ENCODE data around the gene DYSF. TPM values are rescaled to one million over a fixed set of nuclear protein-coding genes. Genes with fewer than 3 reads are reported as not detected.
A peak's percentile ranks its signal among the peaks of the same experiment; 100 is the strongest.

Gene DYSF
- total RNA-seq, 2 donors from 2014 or later = 1.4 to 3.1 TPM

GRCh38 chr2:71513096-71513495 lies 59.7 kb downstream of the DYSF start:
- no peaks in the 10 kb centered on the region for H3K4me1 Mint-ChIP-seq
- TF ChIP-seq, protein P1, sequence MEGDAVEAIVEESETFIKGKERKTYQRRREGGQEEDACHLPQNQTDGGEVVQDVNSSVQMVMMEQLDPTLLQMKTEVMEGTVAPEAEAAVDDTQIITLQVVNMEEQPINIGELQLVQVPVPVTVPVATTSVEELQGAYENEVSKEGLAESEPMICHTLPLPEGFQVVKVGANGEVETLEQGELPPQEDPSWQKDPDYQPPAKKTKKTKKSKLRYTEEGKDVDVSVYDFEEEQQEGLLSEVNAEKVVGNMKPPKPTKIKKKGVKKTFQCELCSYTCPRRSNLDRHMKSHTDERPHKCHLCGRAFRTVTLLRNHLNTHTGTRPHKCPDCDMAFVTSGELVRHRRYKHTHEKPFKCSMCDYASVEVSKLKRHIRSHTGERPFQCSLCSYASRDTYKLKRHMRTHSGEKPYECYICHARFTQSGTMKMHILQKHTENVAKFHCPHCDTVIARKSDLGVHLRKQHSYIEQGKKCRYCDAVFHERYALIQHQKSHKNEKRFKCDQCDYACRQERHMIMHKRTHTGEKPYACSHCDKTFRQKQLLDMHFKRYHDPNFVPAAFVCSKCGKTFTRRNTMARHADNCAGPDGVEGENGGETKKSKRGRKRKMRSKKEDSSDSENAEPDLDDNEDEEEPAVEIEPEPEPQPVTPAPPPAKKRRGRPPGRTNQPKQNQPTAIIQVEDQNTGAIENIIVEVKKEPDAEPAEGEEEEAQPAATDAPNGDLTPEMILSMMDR (conservative IDR thresholded peaks at IDR 0.05) = no peak
- DNase-seq = no peak
- no peaks in the 10 kb centered on the region for H3K27me3 Mint-ChIP-seq (ENCODE audit: insufficient read depth)
- Histone ChIP-seq H3K27me3 (ENCODE audit: control insufficient read depth, insufficient read depth, low read length, poor library complexity, severe bottlenecking) (no peaks in the 10 kb centered on the region), H3K27ac (ENCODE audit: low read depth, low read length) (no peak overlapping the region), H3K9me3 (ENCODE audit: control insufficient read depth, low read length) (no peaks in the 10 kb centered on the region), H3K36me3 (ENCODE audit: control insufficient read depth, insufficient read depth, low read length) (no peaks in the 10 kb centered on the region), H3K4me1 (ENCODE audit: control insufficient read depth, insufficient read depth, low read length) (no peaks in the 10 kb centered on the region), H3K9ac (ENCODE audit: extremely low read depth, low read length, poor library complexity, severe bottlenecking) (no peak overlapping the region), H3K4me3 (ENCODE audit: low read length) (no peak overlapping the region)
- 87 to 98% methylated on average over 5 to 11 of the region's 11 CpGs for WGBS, 2 experiments (ENCODE audit: insufficient coverage in 1 of 2, insufficient read length in 1 of 2)
- H3K9me3 Mint-ChIP-seq = no peaks in the 10 kb centered on the region
- H3K36me3 Mint-ChIP-seq (ENCODE audit: low read depth) = no peaks in the 10 kb centered on the region
- H3K27ac Mint-ChIP-seq = no peak overlapping the region
- H3K4me3 Mint-ChIP-seq = no peak overlapping the region

GRCh38 chr2:71513721-71514120 lies 60.4 kb downstream of the DYSF start:
- H3K36me3 ChIP-seq (ENCODE audit: control insufficient read depth, insufficient read depth, low read length) = no peaks in the 10 kb centered on the region
- H3K4me1 ChIP-seq (ENCODE audit: control insufficient read depth, insufficient read depth, low read length) = no peaks in the 10 kb centered on the region
- no peaks in the 10 kb centered on the region for H3K9me3 ChIP-seq (ENCODE audit: control insufficient read depth, low read length)
- Mint-ChIP-seq H3K27ac (no peak overlapping the region), H3K9me3 (no peaks in the 10 kb centered on the region), H3K4me3 (no peak overlapping the region), H3K27me3 (ENCODE audit: insufficient read depth) (no peaks in the 10 kb centered on the region), H3K36me3 (ENCODE audit: low read depth) (no peaks in the 10 kb centered on the region), H3K4me1 (no peaks in the 10 kb centered on the region)
- H3K9ac ChIP-seq (ENCODE audit: extremely low read depth, low read length, poor library complexity, severe bottlenecking) = no peak overlapping the region
- H3K27me3 ChIP-seq (ENCODE audit: control insufficient read depth, insufficient read depth, low read length, poor library complexity, severe bottlenecking) = no peaks in the 10 kb centered on the region
- no peak overlapping the region for H3K27ac ChIP-seq (ENCODE audit: low read depth, low read length)
- TF ChIP-seq, protein P1 (conservative IDR thresholded peaks at IDR 0.05) = no peak
- no peak for DNase-seq
- no peak overlapping the region for H3K4me3 ChIP-seq (ENCODE audit: low read length)
- 92 to 94% methylated on average over 3 to 11 of the region's 11 CpGs for WGBS, 2 experiments (ENCODE audit: insufficient coverage in 1 of 2, insufficient read length in 1 of 2)

DNA sequence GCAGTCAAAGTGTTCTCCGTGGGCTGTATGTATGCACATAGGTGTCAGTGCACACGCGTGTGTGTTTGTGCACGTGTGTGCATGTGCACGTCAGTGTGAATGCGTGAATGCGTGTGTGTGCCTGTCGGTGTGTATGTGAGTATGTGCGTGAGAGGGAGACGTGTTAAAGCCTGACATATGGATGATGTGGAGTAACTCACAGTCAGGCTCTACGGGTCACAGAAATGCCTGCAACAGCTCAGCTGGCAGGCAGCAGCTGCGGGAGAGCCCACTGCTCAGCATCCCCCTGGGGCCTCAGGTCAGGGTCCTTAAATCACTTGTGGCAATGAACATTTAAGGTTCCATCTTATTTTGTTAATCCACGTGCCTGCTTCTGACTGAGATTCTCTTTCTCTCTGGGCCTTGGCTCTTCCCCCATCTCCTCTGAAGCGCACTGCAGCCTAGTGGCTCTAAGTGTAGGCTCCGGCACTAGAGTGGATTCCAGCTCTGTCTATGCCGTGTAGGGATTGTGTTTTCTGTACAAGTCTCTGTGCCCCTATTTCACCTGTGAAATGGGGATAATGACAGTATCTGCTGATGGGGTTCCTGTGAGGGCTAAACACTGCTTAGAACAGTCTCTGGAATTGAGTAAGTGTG lies 63.0 kb downstream of the DYSF start:
- Histone ChIP-seq H3K4me3 (ENCODE audit: low read length) (no peak overlapping the region), H3K9ac (ENCODE audit: extremely low read depth, low read length, poor library complexity, severe bottlenecking) (no peak overlapping the region), H3K27ac (ENCODE audit: low read depth, low read length) (no peak overlapping the region), H3K36me3 (ENCODE audit: control insufficient read depth, insufficient read depth, low read length) (no peaks in the 10 kb centered on the region), H3K9me3 (ENCODE audit: control insufficient read depth, low read length) (no peaks in the 10 kb centered on the region), H3K4me1 (ENCODE audit: control insufficient read depth, insufficient read depth, low read length) (no peaks in the 10 kb centered on the region), H3K27me3 (ENCODE audit: control insufficient read depth, insufficient read depth, low read length, poor library complexity, severe bottlenecking) (no peaks in the 10 kb centered on the region)
- peak; percentile 38 for DNase-seq
- Mint-ChIP-seq H3K27ac (no peak overlapping the region), H3K27me3 (ENCODE audit: insufficient read depth) (no peaks in the 10 kb centered on the region), H3K36me3 (ENCODE audit: low read depth) (no peaks in the 10 kb centered on the region), H3K9me3 (no peaks in the 10 kb centered on the region), H3K4me3 (no peak overlapping the region), H3K4me1 (no peaks in the 10 kb centered on the region)
- TF ChIP-seq, protein P1 (conservative IDR thresholded peaks at IDR 0.05) = no peak
- WGBS, 2 experiments (ENCODE audit: insufficient coverage in 1 of 2, insufficient read length in 1 of 2) = 91 to 94% methylated on average over 14 to 16 of the region's 16 CpGs

Measured in endodermal cell (in vitro differentiated cells).